ENCODE measurements around the gene NPIPA2.
"Not testable (repeated sequence)": the region's sequence is repeated elsewhere in the genome, so short reads cannot be mapped to it uniquely, and the experiment has no call there.

The NPIPA2 gene

GRCh38 chr16:14807184-14807678, 64.9 kb downstream of the NPIPA2 start:
- in situ Hi-C loops (cut with MboI; ENCODE audit: low sequenced_read_pairs, unreplicated experiment): not testable (repeated sequence)

GRCh38 chr16:14813890-14814289, 71.6 kb downstream of the NPIPA2 start:
- in situ Hi-C loops (cut with MboI; ENCODE audit: low sequenced_read_pairs, unreplicated experiment); DNase-seq (ENCODE audit: low spot score): not testable (repeated sequence)

More at GRCh38 chr16:14807184-14807678, 64.9 kb downstream of the NPIPA2 start:
- not testable (repeated sequence) for DNase-seq (ENCODE audit: low spot score)

Data from GM13976 (cell line).